T-cell (primary cell): ENCODE data around the gene CACTIN. TPM values are rescaled to one million over a fixed set of nuclear protein-coding genes. Genes with fewer than 3 reads are reported as not detected.

Source experiments
- ATAC-seq, 4 experiments: fragments of 200-7000 bp in 3 of 4; fragments of 150-1000 bp in 1 of 4; cut with Tn5 transposase; replicated peaks in 1 of 4; 1 replicate in 3 of 4; 2 replicates in 1 of 4; pipeline ENCODE4 v1.10.0; 2021; ENCODE audit warnings: moderate library complexity in 3 of 4, mild to moderate bottlenecking in 2 of 4, moderate number of reproducible peaks in 1 of 4
- CTCF ChIA-PET, 2 donors: fragments of 300-600 bp; sonication (Branson Sonifier 250); formaldehyde crosslinking; loops; one replicate each; lab custom pipeline; 2022; ENCODE audit warnings: antibody characterized with exemption in 2 of 2; lab: Charles Lee
- POLR2A ChIA-PET, 2 donors: fragments of 300-600 bp; sonication (Branson Sonifier 250); formaldehyde crosslinking; loops; one replicate each; lab custom pipeline; 2022; ENCODE audit warnings: antibody characterized with exemption in 2 of 2; lab: Charles Lee
- DNase-seq, 35 experiments: peaks; one replicate each; pipeline versions ENCODE4 v3.0.0 to v3.0.0-alpha.2; 2013 to 2023
- H3K27ac ChIP-seq: one replicate; pipeline ENCODE4 v1.5.1; 2013; ENCODE audit warnings: low read length
- H3K27me3 ChIP-seq, 2 experiments: replicated peaks in 1 of 2; 1 replicate in 1 of 2; 2 replicates in 1 of 2; pipeline versions ENCODE4 v1.6.1 to v1.7.0; 2013; ENCODE audit warnings: low read length in 1 of 2, mixed read lengths in 1 of 2; ENCODE audit not compliant: control insufficient read depth in 2 of 2, insufficient read depth in 2 of 2; ENCODE audit errors: extremely low read depth in 1 of 2
- H3K36me3 ChIP-seq, 2 donors: 1 replicate in 1 of 2; 2 replicates in 1 of 2; pipeline versions ENCODE4 v1.6.1 to v1.7.0; 2013; ENCODE audit warnings: low read length in 1 of 2; ENCODE audit not compliant: control insufficient read depth in 2 of 2, insufficient read depth in 1 of 2; ENCODE audit errors: extremely low read depth in 1 of 2
- H3K4me1 ChIP-seq, 2 experiments: 1 replicate in 1 of 2; 2 replicates in 1 of 2; pipeline versions ENCODE4 v1.6.1 to v1.7.0; 2013; ENCODE audit warnings: low read length in 2 of 2, mixed read lengths in 1 of 2; ENCODE audit not compliant: insufficient read depth in 2 of 2, control insufficient read depth in 1 of 2; ENCODE audit errors: extremely low read depth in 1 of 2
- H3K4me3 ChIP-seq, 2 donors: 1 replicate in 1 of 2; 2 replicates in 1 of 2; pipeline versions ENCODE4 v1.5.1 to v1.7.0; 2013; ENCODE audit warnings: mild to moderate bottlenecking in 2 of 2, low read length in 1 of 2, moderate library complexity in 1 of 2; ENCODE audit not compliant: control insufficient read depth in 1 of 2; ENCODE audit errors: extremely low read depth in 1 of 2
- H3K9me3 ChIP-seq: 2 replicates; pipeline ENCODE4 v1.7.0; 2013
- H3K27ac Mint-ChIP-seq, 2 donors: one replicate each; pipeline ENCODE4 v1.8.0; 2020 to 2021; ENCODE audit warnings: mild to moderate bottlenecking in 2 of 2, mixed read lengths in 2 of 2
- H3K27me3 Mint-ChIP-seq, 2 donors: one replicate each; pipeline ENCODE4 v1.8.0; 2021 to 2022; ENCODE audit warnings: mixed read lengths in 2 of 2
- H3K36me3 Mint-ChIP-seq: one replicate; pipeline ENCODE4 v1.8.0; 2021; ENCODE audit warnings: mixed read lengths
- H3K4me1 Mint-ChIP-seq, 3 donors: one replicate each; pipeline ENCODE4 v1.8.0; 2020 to 2022; ENCODE audit warnings: mixed read lengths in 3 of 3, mild to moderate bottlenecking in 1 of 3
- H3K4me3 Mint-ChIP-seq, 3 donors: one replicate each; pipeline ENCODE4 v1.8.0; 2020 to 2022; ENCODE audit warnings: mild to moderate bottlenecking in 3 of 3, mixed read lengths in 3 of 3, moderate library complexity in 3 of 3
- H3K9me3 Mint-ChIP-seq, 3 donors: one replicate each; pipeline ENCODE4 v1.8.0; 2020 to 2022; ENCODE audit warnings: mixed read lengths in 3 of 3
- WGBS: methylation state at CpG from one replicate; pipeline ENCODE4 v1.1.5; 2013; ENCODE audit warnings: missing lambda C conversion rate; ENCODE audit not compliant: insufficient coverage; 5-methylcytosine and 5-hydroxymethylcytosine counted together
- total RNA-seq, 35 experiments: library from RNA in 6 of 35; stranded (reverse) in 6 of 35; fragments of 120-200 nt in 1 of 35; gene quantifications; one replicate each; pipeline versions ENCODE4 v1.2.1 to v1.2.4 and lab custom pipeline; 2013 to 2026

CACTIN gene
- total RNA-seq, 5 donors from 2014 or later (not counting 1 experiment from before 2014, with no cell fraction given): 25.9 to 59.0 (median 55.8) TPM

GRCh38 chr19:3671680-3672574, 45.3 kb upstream of the CACTIN start:
- Mint-ChIP-seq H3K27ac (peak overlapping the region in 1 of 2 donors; percentile 16), H3K9me3 (no peaks in the 10 kb centered on the region), H3K36me3 (peaks cover 3% of the 10 kb centered on the region), H3K4me3 (peak overlapping the region in 1 of 3 donors; percentile 57), H3K4me1 (peaks cover 10 to 30% (median 25%) of the 10 kb centered on the region in 3 donors), H3K27me3 (no peaks in the 10 kb centered on the region)
- DNase-seq (peak in 2 of 35 experiments; percentile 8 to 23), ATAC-seq (peak; percentile 30 to 44 (median 41))
- CTCF ChIA-PET: no interaction called here
- Histone ChIP-seq H3K4me1 (peaks cover 3 to 35% of the 10 kb centered on the region in 2 experiments), H3K9me3 (no peaks in the 10 kb centered on the region), H3K27ac (no peak overlapping the region), H3K27me3 (peaks cover 0 to 8% of the 10 kb centered on the region in 2 experiments), H3K36me3 (no peaks in the 10 kb centered on the region), H3K4me3 (peak overlapping the region in 1 of 2 donors; percentile 19)
- WGBS: 42% methylated on average over 37 of the region's 40 CpGs
- POLR2A ChIA-PET: interaction anchor here in 1 of 2 donors (0.6 kb wide), 1 partner anchor 547 kb away, joined by 4 read pairs; no protein-coding TSS in a partner anchor

- ATAC-seq (peak in 3 of 4 experiments; percentile 15 to 40 (median 36)), DNase-seq (peak in 15 of 35 experiments; percentile 5 to 33 (median 16))
- Mint-ChIP-seq H3K9me3 (no peaks in the 10 kb centered on the region), H3K4me3 (peak overlapping the region; percentile 21 to 57 (median 49)), H3K27me3 (no peaks in the 10 kb centered on the region), H3K27ac (no peak overlapping the region), H3K36me3 (peaks cover 3% of the 10 kb centered on the region), H3K4me1 (peaks cover 16 to 32% (median 26%) of the 10 kb centered on the region in 3 donors)
- H3K9me3 ChIP-seq: no peaks in the 10 kb centered on the region
- 33% methylated on average over 44 of the region's 45 CpGs for WGBS
- peaks cover 0 to 8% of the 10 kb centered on the region in 2 experiments for H3K27me3 ChIP-seq
- peaks cover 3 to 29% of the 10 kb centered on the region in 2 experiments for H3K4me1 ChIP-seq
- H3K27ac ChIP-seq: no peak overlapping the region
- POLR2A ChIA-PET: no interaction called here
- CTCF ChIA-PET: no interaction called here
- H3K36me3 ChIP-seq: no peaks in the 10 kb centered on the region
- peak overlapping the region in 1 of 2 donors; percentile 12 for H3K4me3 ChIP-seq
These were observed 44.4 kb upstream of the CACTIN start for GRCh38 chr19:3670796-3671679.

GRCh38 chr19:3669947-3670795, 43.6 kb upstream of the CACTIN start:
- no peak overlapping the region for H3K27ac ChIP-seq
- H3K36me3 ChIP-seq: no peaks in the 10 kb centered on the region
- DNase-seq (no peak), ATAC-seq (no peak)
- CTCF ChIA-PET: no interaction called here
- H3K4me1 ChIP-seq: peaks cover 3 to 33% of the 10 kb centered on the region in 2 experiments
- H3K4me3 Mint-ChIP-seq: peak overlapping the region in 1 of 3 donors; percentile 57
- H3K9me3 ChIP-seq: no peaks in the 10 kb centered on the region
- POLR2A ChIA-PET: no interaction called here
- no peaks in the 10 kb centered on the region for H3K9me3 Mint-ChIP-seq
- peaks cover 0 to 8% of the 10 kb centered on the region in 2 experiments for H3K27me3 ChIP-seq
- WGBS: 91% methylated on average over 30 of the region's 33 CpGs
- peaks cover 17 to 34% (median 28%) of the 10 kb centered on the region in 3 donors for H3K4me1 Mint-ChIP-seq
- H3K27ac Mint-ChIP-seq: no peak overlapping the region
- no peaks in the 10 kb centered on the region for H3K27me3 Mint-ChIP-seq
- peaks cover 3% of the 10 kb centered on the region for H3K36me3 Mint-ChIP-seq
- H3K4me3 ChIP-seq: no peak overlapping the region

- H3K27ac ChIP-seq: no peak overlapping the region
- H3K27me3 ChIP-seq: peaks cover 0 to 8% of the 10 kb centered on the region in 2 experiments
- ATAC-seq (no peak), DNase-seq (no peak)
- peaks cover 3 to 33% of the 10 kb centered on the region in 2 experiments for H3K4me1 ChIP-seq
- Mint-ChIP-seq H3K27me3 (no peaks in the 10 kb centered on the region), H3K9me3 (no peaks in the 10 kb centered on the region), H3K4me3 (peak overlapping the region in 1 of 3 donors; percentile 17), H3K4me1 (peaks cover 17 to 34% (median 23%) of the 10 kb centered on the region in 3 donors), H3K36me3 (no peaks in the 10 kb centered on the region), H3K27ac (no peak overlapping the region)
- WGBS: 94% methylated on average over 39 of the region's 39 CpGs
- no peak overlapping the region for H3K4me3 ChIP-seq
- no peaks in the 10 kb centered on the region for H3K9me3 ChIP-seq
- H3K36me3 ChIP-seq: no peaks in the 10 kb centered on the region
- ChIA-PET POLR2A (no interaction called here), CTCF (no interaction called here)
These were observed 42.7 kb upstream of the CACTIN start for GRCh38 chr19:3669082-3669946.

GRCh38 chr19:3668331-3669081, 41.9 kb upstream of the CACTIN start:
- 90% methylated on average over 30 of the region's 34 CpGs for WGBS

More at GRCh38 chr19:3668331-3669081, 41.9 kb upstream of the CACTIN start:
- H3K27me3 Mint-ChIP-seq: no peaks in the 10 kb centered on the region
- POLR2A ChIA-PET: no interaction called here
- ATAC-seq (no peak), DNase-seq (no peak)
- H3K27ac Mint-ChIP-seq: no peak overlapping the region
- Histone ChIP-seq H3K4me3 (no peak overlapping the region), H3K9me3 (no peaks in the 10 kb centered on the region), H3K4me1 (peaks cover 3 to 33% of the 10 kb centered on the region in 2 experiments), H3K27ac (no peak overlapping the region), H3K27me3 (peaks cover 0 to 8% of the 10 kb centered on the region in 2 experiments), H3K36me3 (peaks cover 4 to 6% of the 10 kb centered on the region in 2 donors)
- H3K36me3 Mint-ChIP-seq: no peaks in the 10 kb centered on the region
- H3K9me3 Mint-ChIP-seq: no peaks in the 10 kb centered on the region
- CTCF ChIA-PET: no interaction called here
- peaks cover 17 to 34% (median 23%) of the 10 kb centered on the region in 3 donors for H3K4me1 Mint-ChIP-seq
- no peak overlapping the region for H3K4me3 Mint-ChIP-seq
